K562 (cell line): ENCODE measurements around the gene DAGLA. TPM values are rescaled to one million over a fixed set of nuclear protein-coding genes. Genes with fewer than 3 reads are reported as not detected.

Source experiments
- ATF7 ChIP-seq: fragments of 450-650 bp; IDR thresholded peaks from 2 replicates; pipeline ENCODE4 v1.7.1; 2014; ENCODE audit warnings: mild to moderate bottlenecking, moderate library complexity
- CSDE1 ChIP-seq, 2 experiments: fragments of 450-650 bp; IDR thresholded peaks; 2 replicates each; pipeline ENCODE4 v1.6.1; 2016; ENCODE audit warnings: mild to moderate bottlenecking in 1 of 2
- HMG20B ChIP-seq: fragments of 250-450 bp; sonication (Bioruptor Pico); IDR thresholded peaks from 2 replicates; pipeline ENCODE4 v1.5.0; 2021; ENCODE audit warnings: mild to moderate bottlenecking
- MYC ChIP-seq, 2 experiments: fragments of 250-450 bp in 1 of 2; sonication (Bioruptor Pico) in 1 of 2; IDR thresholded peaks; 2 replicates each; pipeline versions ENCODE4 v1.5.1 to v1.6.1; 2012 to 2021; ENCODE audit warnings: low read depth in 2 of 2, borderline replicate concordance in 1 of 2, improper control_type of control experiment in 1 of 2, low read length in 1 of 2, mild to moderate bottlenecking in 1 of 2, moderate library complexity in 1 of 2
- SNRNP70 ChIP-seq: fragments of 200-400 bp; formaldehyde crosslinking; optimal IDR thresholded peaks from 2 replicates; pipeline ENCODE3; 2017; ENCODE audit warnings: low read depth, low read length
- polyA plus RNA-seq, 8 experiments: library from polyadenylated mRNA; depleted of rRNA in 4 of 8; stranded (reverse) in 5 of 8; unstranded in 3 of 8; fragments of >200 nt; fragmentation: Nextera tagmentation in 2 of 8; fragmentation: Illumina TruSeq in 1 of 8; extraction: Ambion mirVana in 2 of 8; extraction: Trizol in 1 of 8; gene quantifications; 2 replicates each; pipeline versions ENCODE4 v1.2.1 to v1.2.3, GENCODE V29; 2011 to 2014; ENCODE audit warnings: inconsistent platforms in 1 of 8, missing spikeins in 1 of 8
- total RNA-seq, 7 experiments: library from RNA; depleted of rRNA in 6 of 7; stranded (reverse); fragments of >200 nt in 6 of 7; fragmentation: Illumina TruSeq in 2 of 7; extraction: Trizol in 2 of 7; gene quantifications; 2 replicates each; pipeline versions ENCODE4 v1.2.1 to v1.2.3, GENCODE V29; 2011 to 2021; ENCODE audit warnings: low replicate concordance in 1 of 7
- TF ChIP-seq, protein P1 (sequence below): IDR thresholded peaks from 3 replicates; pipeline ENCODE4 v1.6.1; 2011; ENCODE audit warnings: borderline replicate concordance, mild to moderate bottlenecking, moderate library complexity; ENCODE audit not compliant: insufficient read length; ENCODE audit errors: extremely low read depth
- TF ChIP-seq, protein P2 (sequence below): sonication (generic); formaldehyde crosslinking; IDR thresholded peaks from 2 replicates; pipeline ENCODE4 v1.8.0; 2022; ENCODE audit warnings: missing genetic modification reagents, mild to moderate bottlenecking, moderate library complexity, borderline replicate concordance
- TF ChIP-seq, protein P3 (sequence below): fragments of 450-650 bp; formaldehyde crosslinking; conservative IDR thresholded peaks from 2 replicates; pipeline ENCODE4 v1.4.0; 2022; ENCODE audit warnings: mild to moderate bottlenecking, missing genetic modification characterization

The DAGLA gene
- total and polyA plus RNA-seq, 9 of the 15 experiments (the other 6 are each of a cell fraction or from before 2014, with no cell fraction given) = 0.03 to 0.16 (median 0.04) TPM; not detected in 4

DNA sequence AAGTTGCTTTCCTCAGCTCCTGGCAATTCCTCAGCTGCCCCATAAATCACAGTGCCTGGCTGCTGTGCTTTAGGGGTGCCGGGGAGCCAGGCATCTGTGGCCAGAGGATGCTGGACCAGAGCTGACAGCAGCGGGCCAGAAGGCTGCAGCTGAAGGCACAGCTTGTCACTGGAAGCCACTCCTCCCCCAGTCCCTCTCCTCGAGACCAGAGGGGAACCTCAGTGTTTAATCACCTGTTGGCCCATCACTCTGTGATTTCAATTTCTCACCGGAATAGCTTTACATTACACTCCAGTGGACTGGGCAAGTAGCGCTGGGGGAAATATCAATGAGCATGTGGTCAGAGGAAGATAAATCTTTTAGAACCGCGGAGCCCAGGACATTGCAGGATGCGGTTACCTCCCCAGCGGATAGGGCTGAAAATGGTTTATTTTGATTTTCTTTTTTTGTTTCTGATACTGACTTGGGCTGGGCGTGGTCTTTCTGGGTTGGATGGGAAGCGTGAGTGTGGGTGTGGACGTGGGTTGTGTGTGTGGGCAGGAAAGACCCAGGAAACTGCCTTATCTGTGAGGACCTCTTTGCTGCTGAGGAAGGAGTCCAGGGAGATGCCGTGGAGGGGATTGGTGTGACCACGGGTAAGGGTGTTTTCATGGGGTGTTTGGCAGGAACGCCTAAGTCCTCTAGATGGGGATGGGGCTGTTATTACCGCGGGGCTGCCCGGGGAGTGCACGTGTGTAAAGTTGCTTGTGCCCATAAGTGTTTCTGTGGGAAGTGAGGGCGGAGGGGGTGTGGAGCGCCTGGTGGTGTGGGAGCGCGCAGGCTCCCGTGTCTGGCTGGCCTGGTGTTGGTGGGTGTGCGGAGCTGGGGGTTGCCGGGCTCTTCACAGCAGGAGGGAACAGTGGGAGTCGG is 4.0 kb downstream of the DAGLA start (continued):
- TF ChIP-seq, protein P1, sequence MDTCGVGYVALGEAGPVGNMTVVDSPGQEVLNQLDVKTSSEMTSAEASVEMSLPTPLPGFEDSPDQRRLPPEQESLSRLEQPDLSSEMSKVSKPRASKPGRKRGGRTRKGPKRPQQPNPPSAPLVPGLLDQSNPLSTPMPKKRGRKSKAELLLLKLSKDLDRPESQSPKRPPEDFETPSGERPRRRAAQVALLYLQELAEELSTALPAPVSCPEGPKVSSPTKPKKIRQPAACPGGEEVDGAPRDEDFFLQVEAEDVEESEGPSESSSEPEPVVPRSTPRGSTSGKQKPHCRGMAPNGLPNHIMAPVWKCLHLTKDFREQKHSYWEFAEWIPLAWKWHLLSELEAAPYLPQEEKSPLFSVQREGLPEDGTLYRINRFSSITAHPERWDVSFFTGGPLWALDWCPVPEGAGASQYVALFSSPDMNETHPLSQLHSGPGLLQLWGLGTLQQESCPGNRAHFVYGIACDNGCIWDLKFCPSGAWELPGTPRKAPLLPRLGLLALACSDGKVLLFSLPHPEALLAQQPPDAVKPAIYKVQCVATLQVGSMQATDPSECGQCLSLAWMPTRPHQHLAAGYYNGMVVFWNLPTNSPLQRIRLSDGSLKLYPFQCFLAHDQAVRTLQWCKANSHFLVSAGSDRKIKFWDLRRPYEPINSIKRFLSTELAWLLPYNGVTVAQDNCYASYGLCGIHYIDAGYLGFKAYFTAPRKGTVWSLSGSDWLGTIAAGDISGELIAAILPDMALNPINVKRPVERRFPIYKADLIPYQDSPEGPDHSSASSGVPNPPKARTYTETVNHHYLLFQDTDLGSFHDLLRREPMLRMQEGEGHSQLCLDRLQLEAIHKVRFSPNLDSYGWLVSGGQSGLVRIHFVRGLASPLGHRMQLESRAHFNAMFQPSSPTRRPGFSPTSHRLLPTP = no peak
- TF ChIP-seq MYC (IDR thresholded peaks at IDR 0.05; ENCODE audit: low read depth, low read length) = no peak
- no peak for TF ChIP-seq MYC (CRISPR knock-in tag; IDR thresholded peaks at IDR 0.05; ENCODE audit: borderline replicate concordance, low read depth)
- TF ChIP-seq CSDE1 (IDR thresholded peaks at IDR 0.05) = no peak
- no peak for TF ChIP-seq HMG20B
- TF ChIP-seq, protein P2, sequence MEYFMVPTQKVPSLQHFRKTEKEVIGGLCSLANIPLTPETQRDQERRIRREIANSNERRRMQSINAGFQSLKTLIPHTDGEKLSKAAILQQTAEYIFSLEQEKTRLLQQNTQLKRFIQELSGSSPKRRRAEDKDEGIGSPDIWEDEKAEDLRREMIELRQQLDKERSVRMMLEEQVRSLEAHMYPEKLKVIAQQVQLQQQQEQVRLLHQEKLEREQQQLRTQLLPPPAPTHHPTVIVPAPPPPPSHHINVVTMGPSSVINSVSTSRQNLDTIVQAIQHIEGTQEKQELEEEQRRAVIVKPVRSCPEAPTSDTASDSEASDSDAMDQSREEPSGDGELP (CRISPR knock-in tag) = 0 out of 2 replicates have a peak, but pooled peaks have one; percentile 22
- TF ChIP-seq ATF7 = no peak
- no peak for TF ChIP-seq SNRNP70
- TF ChIP-seq, protein P3, sequence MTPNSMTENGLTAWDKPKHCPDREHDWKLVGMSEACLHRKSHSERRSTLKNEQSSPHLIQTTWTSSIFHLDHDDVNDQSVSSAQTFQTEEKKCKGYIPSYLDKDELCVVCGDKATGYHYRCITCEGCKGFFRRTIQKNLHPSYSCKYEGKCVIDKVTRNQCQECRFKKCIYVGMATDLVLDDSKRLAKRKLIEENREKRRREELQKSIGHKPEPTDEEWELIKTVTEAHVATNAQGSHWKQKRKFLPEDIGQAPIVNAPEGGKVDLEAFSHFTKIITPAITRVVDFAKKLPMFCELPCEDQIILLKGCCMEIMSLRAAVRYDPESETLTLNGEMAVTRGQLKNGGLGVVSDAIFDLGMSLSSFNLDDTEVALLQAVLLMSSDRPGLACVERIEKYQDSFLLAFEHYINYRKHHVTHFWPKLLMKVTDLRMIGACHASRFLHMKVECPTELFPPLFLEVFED (CRISPR knock-in tag) = no peak
